Mesothelial cell of epicardium (in vitro differentiated cells): ENCODE results near the gene MRM3. TPM values are rescaled to one million over a fixed set of nuclear protein-coding genes. Genes with fewer than 3 reads are reported as not detected.

Experiments used
- DNase-seq, 2 experiments: peaks; one replicate each; pipeline ENCODE4 v3.0.0; 2021; ENCODE audit warnings: low spot score in 2 of 2; ENCODE audit not compliant: unreplicated experiment in 2 of 2
- H3K27ac Mint-ChIP-seq: 2 replicates; pipeline ENCODE4 v1.8.0; 2021; ENCODE audit warnings: mixed read lengths
- H3K27me3 Mint-ChIP-seq: 2 replicates; pipeline ENCODE4 v1.8.0; 2021; ENCODE audit warnings: low read depth, mixed read lengths
- H3K36me3 Mint-ChIP-seq: 2 replicates; pipeline ENCODE4 v1.8.0; 2021; ENCODE audit warnings: mixed read lengths
- H3K4me1 Mint-ChIP-seq: 2 replicates; pipeline ENCODE4 v1.8.0; 2021; ENCODE audit warnings: mixed read lengths
- H3K4me3 Mint-ChIP-seq: 2 replicates; pipeline ENCODE4 v1.8.0; 2021; ENCODE audit warnings: mild to moderate bottlenecking, moderate library complexity, mixed read lengths
- H3K9me3 Mint-ChIP-seq: 2 replicates; pipeline ENCODE4 v1.8.0; 2021; ENCODE audit warnings: mixed read lengths
- total RNA-seq: library from RNA; stranded (reverse); gene quantifications from 3 replicates; pipeline ENCODE4 v1.2.1, GENCODE V29; 2021
- TF ChIP-seq, protein P1 (sequence below): fragments of 200-600 bp; sonication (generic); IDR thresholded peaks from one replicate; pipeline ENCODE4 v1.5.0; 2021; ENCODE audit warnings: antibody characterized with exemption; ENCODE audit not compliant: unreplicated experiment

Gene MRM3, protein sequence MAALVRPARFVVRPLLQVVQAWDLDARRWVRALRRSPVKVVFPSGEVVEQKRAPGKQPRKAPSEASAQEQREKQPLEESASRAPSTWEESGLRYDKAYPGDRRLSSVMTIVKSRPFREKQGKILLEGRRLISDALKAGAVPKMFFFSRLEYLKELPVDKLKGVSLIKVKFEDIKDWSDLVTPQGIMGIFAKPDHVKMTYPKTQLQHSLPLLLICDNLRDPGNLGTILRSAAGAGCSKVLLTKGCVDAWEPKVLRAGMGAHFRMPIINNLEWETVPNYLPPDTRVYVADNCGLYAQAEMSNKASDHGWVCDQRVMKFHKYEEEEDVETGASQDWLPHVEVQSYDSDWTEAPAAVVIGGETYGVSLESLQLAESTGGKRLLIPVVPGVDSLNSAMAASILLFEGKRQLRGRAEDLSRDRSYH
- 13.5 to 18.9 TPM (median 16.5 TPM) in 3 replicates for total RNA-seq

DNA sequence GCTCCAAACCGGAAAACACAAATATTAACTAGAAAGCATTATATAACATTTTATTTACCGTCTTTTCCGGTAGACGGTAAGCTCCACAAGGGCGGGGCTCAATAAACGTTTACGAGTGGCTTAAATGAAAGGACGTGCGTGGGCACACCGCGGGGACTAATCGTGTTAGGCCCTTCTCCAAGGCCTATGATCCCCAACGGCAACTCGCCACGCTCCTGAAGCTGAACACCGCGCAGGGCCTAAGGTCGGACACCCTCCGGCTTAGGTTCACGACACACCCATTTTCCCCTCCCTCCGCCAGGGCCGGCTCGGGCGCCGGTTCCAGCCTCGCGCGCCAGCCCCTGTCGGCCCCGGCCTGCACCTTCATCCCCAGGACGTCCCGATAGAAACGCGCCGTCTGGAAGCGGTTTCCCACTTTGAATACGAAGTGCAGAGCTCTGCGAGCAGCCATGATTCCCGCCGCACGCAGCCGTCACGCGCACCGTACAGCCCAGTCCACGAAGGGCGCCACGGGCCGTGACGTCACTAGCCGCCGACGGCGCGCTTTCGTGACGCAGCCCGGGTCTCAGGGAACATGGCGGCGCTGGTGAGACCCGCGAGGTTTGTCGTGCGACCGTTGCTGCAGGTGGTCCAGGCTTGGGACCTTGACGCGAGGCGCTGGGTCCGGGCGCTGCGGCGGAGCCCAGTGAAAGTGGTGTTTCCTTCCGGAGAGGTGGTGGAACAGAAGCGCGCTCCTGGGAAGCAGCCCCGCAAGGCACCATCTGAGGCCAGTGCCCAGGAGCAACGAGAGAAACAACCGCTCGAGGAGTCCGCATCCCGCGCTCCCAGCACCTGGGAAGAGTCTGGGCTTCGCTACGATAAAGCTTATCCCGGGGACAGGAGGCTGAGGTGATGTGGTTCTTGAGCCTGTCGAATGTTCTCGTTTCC lies at the start of gene MRM3, which contains the start of gene GLOD4:
TSS of gene MRM3 (plus strand) at position 549 of the 927 bp plus-strand sequence. CDS start at position 575, 26 bp downstream.
TSS of gene GLOD4 (minus strand) at position 476 of the 927 bp plus-strand sequence. CDS start at position 451, 25 bp downstream.
- TF ChIP-seq, protein P1, sequence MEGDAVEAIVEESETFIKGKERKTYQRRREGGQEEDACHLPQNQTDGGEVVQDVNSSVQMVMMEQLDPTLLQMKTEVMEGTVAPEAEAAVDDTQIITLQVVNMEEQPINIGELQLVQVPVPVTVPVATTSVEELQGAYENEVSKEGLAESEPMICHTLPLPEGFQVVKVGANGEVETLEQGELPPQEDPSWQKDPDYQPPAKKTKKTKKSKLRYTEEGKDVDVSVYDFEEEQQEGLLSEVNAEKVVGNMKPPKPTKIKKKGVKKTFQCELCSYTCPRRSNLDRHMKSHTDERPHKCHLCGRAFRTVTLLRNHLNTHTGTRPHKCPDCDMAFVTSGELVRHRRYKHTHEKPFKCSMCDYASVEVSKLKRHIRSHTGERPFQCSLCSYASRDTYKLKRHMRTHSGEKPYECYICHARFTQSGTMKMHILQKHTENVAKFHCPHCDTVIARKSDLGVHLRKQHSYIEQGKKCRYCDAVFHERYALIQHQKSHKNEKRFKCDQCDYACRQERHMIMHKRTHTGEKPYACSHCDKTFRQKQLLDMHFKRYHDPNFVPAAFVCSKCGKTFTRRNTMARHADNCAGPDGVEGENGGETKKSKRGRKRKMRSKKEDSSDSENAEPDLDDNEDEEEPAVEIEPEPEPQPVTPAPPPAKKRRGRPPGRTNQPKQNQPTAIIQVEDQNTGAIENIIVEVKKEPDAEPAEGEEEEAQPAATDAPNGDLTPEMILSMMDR, result peak; percentile 40
- Mint-ChIP-seq H3K4me1 (peaks cover 25% of the 10 kb centered on the region), H3K36me3 (peaks cover 2% of the 10 kb centered on the region), H3K9me3 (no peaks in the 10 kb centered on the region), H3K4me3 (peak within 1 kb of the TSS; percentile 99), H3K27me3 (no peaks in the 10 kb centered on the region), H3K27ac (peak within 1 kb of the TSS; percentile 98)
- DNase-seq, result peak; percentile 87 to 98

DNA sequence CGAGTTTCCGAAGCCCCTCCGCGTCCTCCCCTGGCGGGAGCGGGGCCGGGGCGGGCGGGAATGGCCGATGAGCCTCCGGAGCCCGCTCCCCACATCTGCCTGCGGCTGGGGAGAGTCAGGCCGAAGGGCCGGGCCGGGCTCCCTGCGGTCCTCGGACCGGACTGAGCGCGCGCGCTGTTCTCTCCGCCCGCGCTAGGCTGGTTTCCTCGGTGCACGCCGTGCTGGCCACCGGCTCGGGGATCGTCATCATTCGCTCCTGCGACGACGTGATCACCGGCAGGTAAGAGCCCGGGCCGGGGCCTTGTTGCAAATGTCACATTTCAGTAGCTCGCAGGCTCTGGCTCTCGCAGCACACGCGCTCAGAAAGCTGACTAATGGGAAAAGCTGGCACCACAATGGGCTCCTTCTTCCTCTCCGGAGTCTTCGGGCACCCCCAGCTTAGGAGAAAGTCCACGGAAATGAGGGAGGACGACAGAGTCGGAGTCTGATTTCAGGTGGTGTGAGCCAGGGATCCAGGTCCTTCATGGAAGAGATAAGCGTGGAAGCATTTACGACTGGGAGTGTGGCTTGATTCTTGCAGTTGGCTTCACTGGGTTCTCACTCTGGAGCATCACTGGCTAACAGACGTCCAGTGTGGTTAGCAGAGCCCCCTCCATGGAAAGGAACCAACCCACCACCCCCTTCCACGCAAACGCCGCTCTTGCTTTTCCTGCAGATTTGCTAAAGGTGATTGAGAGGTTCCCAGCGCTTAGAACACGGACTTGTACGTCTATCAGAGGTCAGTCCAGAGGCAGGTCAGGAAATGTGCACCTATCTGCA lies 49.0 kb upstream of the MRM3 start:
- peak; percentile 31 to 65 for DNase-seq
- H3K27ac Mint-ChIP-seq, result peak overlapping the region; percentile 87
- no peaks in the 10 kb centered on the region for H3K9me3 Mint-ChIP-seq
- peaks cover 14% of the 10 kb centered on the region for H3K4me1 Mint-ChIP-seq
- no peaks in the 10 kb centered on the region for H3K27me3 Mint-ChIP-seq
- peaks cover 7% of the 10 kb centered on the region for H3K36me3 Mint-ChIP-seq
- H3K4me3 Mint-ChIP-seq, result peak overlapping the region; percentile 83
- TF ChIP-seq, protein P1, result no peak

DNA sequence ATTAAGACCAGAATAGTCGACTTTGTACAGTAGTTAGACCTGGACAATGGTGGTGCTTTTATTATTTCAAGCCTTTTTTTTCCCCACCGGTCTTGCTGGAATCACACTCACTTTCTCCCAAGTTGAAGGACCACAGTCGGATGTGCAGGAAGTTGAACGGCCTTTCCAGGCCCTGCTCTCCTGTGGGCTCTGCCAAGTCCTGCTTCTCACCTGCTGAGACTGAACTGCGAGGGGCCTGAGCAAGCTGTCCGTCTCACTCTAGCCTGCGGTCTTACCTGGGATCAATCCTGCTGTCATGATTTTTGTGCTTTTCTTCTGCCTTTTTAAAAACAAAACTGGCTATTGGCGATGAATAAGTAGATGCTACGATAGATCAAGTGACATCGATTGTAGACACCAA lies 48.4 kb upstream of the MRM3 start:
- Mint-ChIP-seq H3K4me3 (peak overlapping the region; percentile 83), H3K27ac (peak overlapping the region; percentile 87)
- TF ChIP-seq, protein P1, result no peak

DNA sequence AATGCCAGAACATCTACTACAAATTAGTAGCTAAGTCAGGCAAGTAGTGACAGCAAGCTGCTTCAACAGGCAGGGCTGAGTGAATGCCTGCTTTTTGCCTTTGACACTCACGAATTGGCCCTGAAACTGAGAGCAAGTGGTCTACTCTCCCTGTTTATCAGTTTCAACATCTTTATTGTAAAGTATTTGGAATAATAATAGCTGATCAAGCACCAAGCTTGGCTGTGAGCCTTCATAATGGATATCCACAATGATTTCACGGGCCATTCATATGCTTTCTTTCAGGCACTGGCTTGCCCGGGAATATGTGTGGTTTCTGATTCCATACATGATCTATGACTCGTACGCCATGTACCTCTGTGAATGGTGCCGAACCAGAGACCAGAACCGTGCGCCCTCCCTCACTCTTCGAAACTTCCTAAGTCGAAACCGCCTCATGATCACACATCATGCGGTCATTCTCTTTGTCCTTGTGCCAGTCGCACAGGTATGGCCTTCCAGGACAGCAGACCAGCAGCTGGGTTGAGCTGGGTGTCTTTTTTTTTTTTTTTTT lies 44.5 kb upstream of the MRM3 start:
- TF ChIP-seq, protein P1, result no peak
- H3K4me3 Mint-ChIP-seq, result no peak overlapping the region
- peaks cover 14% of the 10 kb centered on the region for H3K4me1 Mint-ChIP-seq
- DNase-seq, result no peak
- peaks cover 20% of the 10 kb centered on the region for H3K36me3 Mint-ChIP-seq
- no peak overlapping the region for H3K27ac Mint-ChIP-seq
- H3K9me3 Mint-ChIP-seq, result no peaks in the 10 kb centered on the region
- H3K27me3 Mint-ChIP-seq, result no peaks in the 10 kb centered on the region

More for the DNA sequence above, 48.4 kb upstream of the MRM3 start:
- peaks cover 14% of the 10 kb centered on the region for H3K4me1 Mint-ChIP-seq
- no peak for DNase-seq
- H3K9me3 Mint-ChIP-seq, result no peaks in the 10 kb centered on the region
- peaks cover 9% of the 10 kb centered on the region for H3K36me3 Mint-ChIP-seq
- no peaks in the 10 kb centered on the region for H3K27me3 Mint-ChIP-seq
